Measurements from ENCODE around the gene RSL24D1.

RSL24D1 gene

GRCh38 chr15:55218056-55218455, 21.3 kb upstream of the RSL24D1 start:
- no peak for TF ChIP-seq EP300 (IDR thresholded peaks at IDR 0.05; ENCODE audit: borderline replicate concordance)

- no peak for TF ChIP-seq REST (IDR thresholded peaks at IDR 0.05; ENCODE audit: low read depth)
- TF ChIP-seq EGR1 (IDR thresholded peaks at IDR 0.05): no peak
- no peak for TF ChIP-seq USF1 (IDR thresholded peaks at IDR 0.05)
- TF ChIP-seq FOXM1 (IDR thresholded peaks at IDR 0.05; ENCODE audit: borderline replicate concordance, low read depth): no peak
- TF ChIP-seq RAD21 (IDR thresholded peaks at IDR 0.05; ENCODE audit: low read depth): no peak
- no peak for TF ChIP-seq TAF1 (IDR thresholded peaks at IDR 0.05; ENCODE audit: low read depth)
- TF ChIP-seq NFIC (IDR thresholded peaks at IDR 0.05): no peak
- no peak for TF ChIP-seq CEBPB (IDR thresholded peaks at IDR 0.05)
- TF ChIP-seq TCF12 (IDR thresholded peaks at IDR 0.05; ENCODE audit: low read depth): no peak
- no peak for TF ChIP-seq ZBTB7A (IDR thresholded peaks at IDR 0.05; ENCODE audit: low read depth)
- TF ChIP-seq CREB1 (IDR thresholded peaks at IDR 0.05; ENCODE audit: low read depth): no peak
- TF ChIP-seq MAX (IDR thresholded peaks at IDR 0.05): no peak
These were observed 7.7 kb upstream of the RSL24D1 start for GRCh38 chr15:55204464-55204863.

- TF ChIP-seq NFIC (IDR thresholded peaks at IDR 0.05) (no peak), USF1 (IDR thresholded peaks at IDR 0.05) (no peak), TCF12 (IDR thresholded peaks at IDR 0.05; ENCODE audit: low read depth) (no peak), EP300 (IDR thresholded peaks at IDR 0.05; ENCODE audit: borderline replicate concordance) (no peak), ZBTB7A (IDR thresholded peaks at IDR 0.05; ENCODE audit: low read depth) (no peak), FOXM1 (IDR thresholded peaks at IDR 0.05; ENCODE audit: borderline replicate concordance, low read depth) (no peak), YY1 (IDR thresholded peaks at IDR 0.05; ENCODE audit: low read depth) (no peak), TEAD4 (IDR thresholded peaks at IDR 0.05) (no peak)
These were observed 5.5 kb upstream of the RSL24D1 start for GRCh38 chr15:55202206-55202605.

- TF ChIP-seq USF1 (IDR thresholded peaks at IDR 0.05) (no peak), EP300 (IDR thresholded peaks at IDR 0.05; ENCODE audit: borderline replicate concordance) (no peak), RAD21 (IDR thresholded peaks at IDR 0.05; ENCODE audit: low read depth) (no peak), CEBPB (IDR thresholded peaks at IDR 0.05) (no peak), NFIC (IDR thresholded peaks at IDR 0.05) (no peak), ZBTB7A (IDR thresholded peaks at IDR 0.05; ENCODE audit: low read depth) (no peak), TAF1 (IDR thresholded peaks at IDR 0.05; ENCODE audit: low read depth) (no peak), TEAD4 (IDR thresholded peaks at IDR 0.05) (no peak), CREB1 (IDR thresholded peaks at IDR 0.05; ENCODE audit: low read depth) (no peak), FOXM1 (IDR thresholded peaks at IDR 0.05; ENCODE audit: borderline replicate concordance, low read depth) (no peak), REST (IDR thresholded peaks at IDR 0.05; ENCODE audit: low read depth) (no peak), MAX (IDR thresholded peaks at IDR 0.05) (no peak), TCF12 (IDR thresholded peaks at IDR 0.05; ENCODE audit: low read depth) (no peak), EGR1 (IDR thresholded peaks at IDR 0.05) (no peak), YY1 (IDR thresholded peaks at IDR 0.05; ENCODE audit: low read depth) (no peak)
These were observed 2.0 kb upstream of the RSL24D1 start for GRCh38 chr15:55198706-55199105.

- TF ChIP-seq MAX (IDR thresholded peaks at IDR 0.05) (no peak), EP300 (IDR thresholded peaks at IDR 0.05; ENCODE audit: borderline replicate concordance) (no peak), CREB1 (IDR thresholded peaks at IDR 0.05; ENCODE audit: low read depth) (no peak)
These were observed 978 bp upstream of the RSL24D1 start for GRCh38 chr15:55197719-55198118.

GRCh38 chr15:55197362-55197705, 593 bp upstream of the RSL24D1 start:
- no peak for TF ChIP-seq CREB1 (IDR thresholded peaks at IDR 0.05; ENCODE audit: low read depth)
- TF ChIP-seq ZBTB7A (IDR thresholded peaks at IDR 0.05; ENCODE audit: low read depth): no peak
- no peak for TF ChIP-seq EP300 (IDR thresholded peaks at IDR 0.05; ENCODE audit: borderline replicate concordance)
- TF ChIP-seq REST (IDR thresholded peaks at IDR 0.05; ENCODE audit: low read depth): no peak
- no peak for TF ChIP-seq USF1 (IDR thresholded peaks at IDR 0.05)
- no peak for TF ChIP-seq CEBPB (IDR thresholded peaks at IDR 0.05)
- TF ChIP-seq YY1 (IDR thresholded peaks at IDR 0.05; ENCODE audit: low read depth): no peak
- no peak for TF ChIP-seq TEAD4 (IDR thresholded peaks at IDR 0.05)
- TF ChIP-seq RAD21 (IDR thresholded peaks at IDR 0.05; ENCODE audit: low read depth): no peak
- TF ChIP-seq MAX (IDR thresholded peaks at IDR 0.05): no peak
- TF ChIP-seq NFIC (IDR thresholded peaks at IDR 0.05): no peak

All from Ishikawa (cell line).